Measurements from ENCODE around the gene FRMD4A. TPM values are rescaled to one million over a fixed set of nuclear protein-coding genes. Genes with fewer than 3 reads are reported as not detected.

Gene FRMD4A
- total and polyA plus RNA-seq, 10 of the 15 experiments (the other 5 are each of a cell fraction or from before 2014, with no cell fraction given) = 17.8 to 75.2 (median 39.1) TPM

- CTCF ChIA-PET = no interaction called here
- no peaks in the 10 kb centered on the region for H4K20me1 ChIP-seq (ENCODE audit: control insufficient read depth, insufficient read depth)
- intact Hi-C loops (cut with micrococcal nuclease; ENCODE audit: unreplicated experiment) = no loop called here
- no peaks in the 10 kb centered on the region for H3K4me1 ChIP-seq (ENCODE audit: control insufficient read depth, insufficient read depth, low read length)
- no peaks in the 10 kb centered on the region for H3K79me2 ChIP-seq (ENCODE audit: control insufficient read depth, insufficient read depth, low read length)
- no peak overlapping the region for H3K27ac ChIP-seq (ENCODE audit: control insufficient read depth, insufficient read depth)
- no peak overlapping the region for H3K9ac ChIP-seq (ENCODE audit: control insufficient read depth, insufficient read depth, low read length)
- no TSS peak for BruUV-seq (replicated peaks)
- DNase-seq (ENCODE audit: low read depth, low spot score) (no peak), ATAC-seq (no peak), FAIRE-seq (no peak)
- H3K4me3 ChIP-seq = no peak overlapping the region
- no peaks in the 10 kb centered on the region for H3K36me3 ChIP-seq (ENCODE audit: control insufficient read depth in 2 of 2, insufficient read depth in 2 of 2, low read length in 1 of 2)
- SMC1A ChIA-PET (ENCODE audit: uncharacterized antibody, unreplicated experiment) = no interaction called here
- WGBS (ENCODE audit: insufficient coverage, insufficient replicate concordance, low lambda C conversion rate, missing lambda C conversion rate) = 35% methylated on average over 3 of the region's 3 CpGs
- no peak overlapping the region for H3K4me2 ChIP-seq (ENCODE audit: control insufficient read depth, insufficient read depth)
- RAD21 ChIA-PET (ENCODE audit: unreplicated experiment) = no interaction called here
- in situ Hi-C loops (cut with MboI) = no loop called here
- TF ChIP-seq NFXL1 (IDR thresholded peaks at IDR 0.05; ENCODE audit: borderline replicate concordance) (no peak), MYC (IDR thresholded peaks at IDR 0.05; ENCODE audit: insufficient read depth, insufficient read length, insufficient replicate concordance, low read length, severe bottlenecking) (no peak), SIN3A (IDR thresholded peaks at IDR 0.05; ENCODE audit: low read depth, low read length) (no peak), ZNF24 (IDR thresholded peaks at IDR 0.05) (no peak), SREBF1 (IDR thresholded peaks at IDR 0.05; ENCODE audit: low read length) (no peak), HDGF (IDR thresholded peaks at IDR 0.05) (no peak), NR2C1 (IDR thresholded peaks at IDR 0.05) (no peak), BRCA1 (IDR thresholded peaks at IDR 0.05; ENCODE audit: low read depth, low read length) (no peak), ZNF207 (IDR thresholded peaks at IDR 0.05; ENCODE audit: borderline replicate concordance) (no peak), NR2F1 (conservative IDR thresholded peaks at IDR 0.05) (no peak), JUNB (IDR thresholded peaks at IDR 0.05) (no peak), WRNIP1 (IDR thresholded peaks at IDR 0.05; ENCODE audit: borderline replicate concordance, low read depth, low read length) (no peak), EZH2 (IDR thresholded peaks at IDR 0.05; ENCODE audit: borderline replicate concordance, control insufficient read depth, low read depth, low read length) (no peak), CBX3 (IDR thresholded peaks at IDR 0.05; ENCODE audit: borderline replicate concordance, low read depth) (no peak), ZNF274 (IDR thresholded peaks at IDR 0.05; ENCODE audit: insufficient read depth, insufficient read length) (no peak)
- POLR2A ChIA-PET = no interaction called here
- no peaks in the 10 kb centered on the region for H3K9me3 ChIP-seq (replicated peaks; ENCODE audit: control insufficient read depth, insufficient read depth, low read length)
- H3K27me3 ChIP-seq (replicated peaks in 1 of 2; ENCODE audit: control insufficient read depth in 2 of 2, insufficient read depth in 2 of 2, low read length in 1 of 2) = peaks cover 1 to 3% of the 10 kb centered on the region in 2 experiments; a peak in 2 of 4 replicates
- H2AFZ ChIP-seq (ENCODE audit: control insufficient read depth, low read depth, low read length) = no peak overlapping the region
These were observed 26.2 kb upstream of the FRMD4A start for GRCh38 chr10:14356921-14357320.

All from GM12878 (cell line).